KMS-11 (cell line): ENCODE data around the gene DUSP3.

Experiments used
- H2AFZ ChIP-seq: fragments of 200-600 bp; sonication (generic); 2 replicates; pipeline ENCODE4 v1.6.1; 2016; ENCODE audit warnings: antibody characterized with exemption, mixed run types, low read depth
- H3K27ac ChIP-seq: fragments of 200-600 bp; sonication (generic); 2 replicates; pipeline ENCODE4 v1.6.1; 2016; ENCODE audit warnings: mild to moderate bottlenecking, mixed run types
- H3K27me3 ChIP-seq: fragments of 200-600 bp; sonication (generic); 2 replicates; pipeline ENCODE4 v1.6.1; 2017; ENCODE audit warnings: mild to moderate bottlenecking, low read depth, mixed run types, moderate library complexity; ENCODE audit not compliant: insufficient read depth
- H3K36me3 ChIP-seq: fragments of 200-600 bp; sonication (generic); 2 replicates; pipeline ENCODE4 v1.6.1; 2017; ENCODE audit warnings: mild to moderate bottlenecking, mixed run types; ENCODE audit not compliant: insufficient read depth
- H3K4me1 ChIP-seq: fragments of 200-600 bp; sonication (generic); 2 replicates; pipeline ENCODE4 v1.6.1; 2016; ENCODE audit warnings: mild to moderate bottlenecking, low read depth, mixed run types; ENCODE audit not compliant: poor library complexity, severe bottlenecking
- H3K4me2 ChIP-seq: fragments of 200-600 bp; sonication (generic); 2 replicates; pipeline ENCODE4 v1.7.0; 2016; ENCODE audit warnings: mild to moderate bottlenecking, mixed run types
- H3K4me3 ChIP-seq: fragments of 200-600 bp; sonication (generic); IDR thresholded peaks from 2 replicates; pipeline ENCODE4 v1.6.1; 2017; ENCODE audit warnings: low read depth, low read length, mixed read lengths; ENCODE audit not compliant: insufficient read depth
- H3K79me2 ChIP-seq: fragments of 200-600 bp; sonication (generic); 2 replicates; pipeline ENCODE4 v1.6.1; 2016; ENCODE audit warnings: low read depth, mixed run types; ENCODE audit not compliant: insufficient read depth
- H3K9ac ChIP-seq: fragments of 200-600 bp; sonication (generic); 2 replicates; pipeline ENCODE4 v1.6.1; 2016; ENCODE audit warnings: mild to moderate bottlenecking, mixed run types
- H4K20me1 ChIP-seq: fragments of 200-600 bp; sonication (generic); 2 replicates; pipeline ENCODE4 v1.6.1; 2016; ENCODE audit warnings: mild to moderate bottlenecking, mixed run types; ENCODE audit not compliant: insufficient read depth
- CTCF ChIP-seq: fragments of 200-600 bp; sonication (generic); conservative IDR thresholded peaks from 2 replicates; pipeline ENCODE4 v1.6.1; 2017; ENCODE audit warnings: low read depth, mild to moderate bottlenecking, antibody characterized with exemption, low read length, moderate library complexity, mixed read lengths

Gene DUSP3

GRCh38 chr17:43753493-43754129 is 25.2 kb downstream of the DUSP3 start:
- H3K79me2 ChIP-seq: no peaks in the 10 kb centered on the region
- no peak overlapping the region; the same call in 1 of the 2 replicates for H3K4me2 ChIP-seq
- no peaks in the 10 kb centered on the region for H3K36me3 ChIP-seq
- H3K9ac ChIP-seq: no peak overlapping the region
- H3K27ac ChIP-seq: no peak overlapping the region
- no peak for TF ChIP-seq CTCF
- H3K27me3 ChIP-seq: no peaks in the 10 kb centered on the region; the same call in 1 of the 2 replicates
- no peaks in the 10 kb centered on the region for H4K20me1 ChIP-seq
- no peak overlapping the region for H3K4me3 ChIP-seq
- H2AFZ ChIP-seq: no peak overlapping the region
- peaks cover 10% of the 10 kb centered on the region for H3K4me1 ChIP-seq

- no peaks in the 10 kb centered on the region for H4K20me1 ChIP-seq
- no peak for TF ChIP-seq CTCF
- no peak overlapping the region for H3K9ac ChIP-seq
- no peak overlapping the region for H3K4me3 ChIP-seq
- H3K27me3 ChIP-seq: peaks cover 15% of the 10 kb centered on the region; the same call in 1 of the 2 replicates
- no peak overlapping the region for H2AFZ ChIP-seq
- H3K27ac ChIP-seq: no peak overlapping the region
- H3K79me2 ChIP-seq: no peaks in the 10 kb centered on the region
- H3K4me2 ChIP-seq: no peak overlapping the region
- H3K36me3 ChIP-seq: no peaks in the 10 kb centered on the region
- peaks cover 10% of the 10 kb centered on the region for H3K4me1 ChIP-seq
Observed at GRCh38 chr17:43750153-43750552, 28.6 kb downstream of the DUSP3 start.

GRCh38 chr17:43745541-43745940 is 33.2 kb downstream of the DUSP3 start:
- H3K27ac ChIP-seq: no peak overlapping the region

GRCh38 chr17:43741636-43742035 is 37.1 kb downstream of the DUSP3 start:
- Histone ChIP-seq H3K4me1 (no peaks in the 10 kb centered on the region), H3K4me3 (no peak overlapping the region), H4K20me1 (no peaks in the 10 kb centered on the region), H3K36me3 (no peaks in the 10 kb centered on the region), H3K9ac (no peak overlapping the region), H3K79me2 (no peaks in the 10 kb centered on the region), H3K27ac (no peak overlapping the region), H3K27me3 (peaks cover 21% of the 10 kb centered on the region; the same call in 1 of the 2 replicates), H2AFZ (no peak overlapping the region), H3K4me2 (no peak overlapping the region)
- TF ChIP-seq CTCF: no peak

More at GRCh38 chr17:43745541-43745940, 33.2 kb downstream of the DUSP3 start:
- Histone ChIP-seq H3K27me3 (peaks cover 25% of the 10 kb centered on the region; the same call in 1 of the 2 replicates), H3K4me3 (no peak overlapping the region), H3K36me3 (no peaks in the 10 kb centered on the region), H3K4me2 (no peak overlapping the region), H3K9ac (no peak overlapping the region), H3K4me1 (no peaks in the 10 kb centered on the region), H3K79me2 (no peaks in the 10 kb centered on the region), H2AFZ (no peak overlapping the region), H4K20me1 (no peaks in the 10 kb centered on the region)
- no peak for TF ChIP-seq CTCF
